Neural cell (in vitro differentiated cells): ENCODE data around the gene IGF1R. TPM values are rescaled to one million over a fixed set of nuclear protein-coding genes. Genes with fewer than 3 reads are reported as not detected.

Experiments used
- H2AFZ ChIP-seq: fragments of 200-600, 300-800 bp; sonication (generic), shearing (Covaris generic); 2 replicates; pipeline ENCODE4 v1.6.0; 2014; ENCODE audit warnings: low read depth, mild to moderate bottlenecking, antibody characterized with exemption, low read length, moderate library complexity
- H3F3A ChIP-seq: fragments of 200-600 bp; shearing (Covaris generic); 2 replicates; pipeline ENCODE4 v1.6.1; 2016; ENCODE audit warnings: mild to moderate bottlenecking, moderate library complexity, mixed read lengths, antibody characterized with exemption, low read length; ENCODE audit not compliant: insufficient read depth, poor library complexity, severe bottlenecking
- H3K27ac ChIP-seq: fragments of 200-600, 300-800 bp; sonication (generic), shearing (Covaris generic); 2 replicates; pipeline ENCODE4 v1.5.1; 2014; ENCODE audit warnings: mild to moderate bottlenecking, low read length, moderate library complexity
- H3K27me3 ChIP-seq: fragments of 300-800, 200-600 bp; sonication (generic), shearing (Covaris generic); 2 replicates; pipeline ENCODE4 v1.6.0; 2014; ENCODE audit warnings: mild to moderate bottlenecking, low read depth, low read length, moderate library complexity; ENCODE audit not compliant: insufficient read depth
- H3K36me3 ChIP-seq: fragments of 300-800, 200-600 bp; sonication (generic), shearing (Covaris generic); 2 replicates; pipeline ENCODE4 v1.5.1; 2014; ENCODE audit warnings: mild to moderate bottlenecking, antibody characterized with exemption, low read length, moderate library complexity; ENCODE audit not compliant: insufficient read depth
- H3K4me2 ChIP-seq: fragments of 300-800, 200-600 bp; sonication (generic), shearing (Covaris generic); 2 replicates; pipeline ENCODE4 v1.6.0; 2014; ENCODE audit warnings: mild to moderate bottlenecking, low read length
- H3K4me3 ChIP-seq: fragments of 300-800, 200-600 bp; sonication (generic), shearing (Covaris generic); 2 replicates; pipeline ENCODE4 v1.5.1; 2014; ENCODE audit warnings: mild to moderate bottlenecking, low read length, moderate library complexity
- H3K79me2 ChIP-seq: fragments of 200-600 bp; shearing (Covaris generic); replicated peaks from 2 replicates; pipeline ENCODE4 v1.6.0; 2014; ENCODE audit warnings: mild to moderate bottlenecking, low read length, moderate library complexity; ENCODE audit not compliant: insufficient read depth
- H3K9ac ChIP-seq: fragments of 300-800, 200-600 bp; sonication (generic), shearing (Covaris generic); 2 replicates; pipeline ENCODE4 v1.6.1; 2016; ENCODE audit warnings: mild to moderate bottlenecking, low read length, mixed read lengths
- H3K9me2 ChIP-seq: fragments of 200-600 bp; shearing (Covaris generic); 2 replicates; pipeline ENCODE4 v1.6.1; 2016; ENCODE audit warnings: mild to moderate bottlenecking, low read length, mixed read lengths; ENCODE audit not compliant: insufficient read depth
- H3K9me3 ChIP-seq: fragments of 200-600, 300-800 bp; sonication (generic), shearing (Covaris generic); 2 replicates; pipeline ENCODE4 v1.6.1; 2016; ENCODE audit warnings: mild to moderate bottlenecking, mixed run types, low read length, moderate library complexity, mixed read lengths
- H4K20me1 ChIP-seq: fragments of 200-600 bp; shearing (Covaris generic); 2 replicates; pipeline ENCODE4 v1.6.1; 2016; ENCODE audit warnings: mild to moderate bottlenecking, mixed run types; ENCODE audit not compliant: insufficient read depth
- CTCF ChIP-seq: fragments of 450-650 bp; IDR thresholded peaks from 2 replicates; pipeline ENCODE4 v1.5.1; 2014; ENCODE audit warnings: antibody characterized with exemption, mild to moderate bottlenecking, moderate library complexity; ENCODE audit not compliant: poor library complexity, severe bottlenecking
- EP300 ChIP-seq: fragments of 450-650 bp; conservative IDR thresholded peaks from 2 replicates; pipeline ENCODE4 v1.6.1; 2014; ENCODE audit warnings: antibody characterized with exemption, mild to moderate bottlenecking, moderate library complexity; ENCODE audit not compliant: poor library complexity, severe bottlenecking
- EZH2 ChIP-seq: fragments of 200-600, 300-800 bp; shearing (Covaris generic), sonication (generic); IDR thresholded peaks from 2 replicates; pipeline ENCODE4 v1.6.1; 2014; ENCODE audit warnings: antibody characterized with exemption, low read length, borderline replicate concordance, mild to moderate bottlenecking; ENCODE audit not compliant: insufficient read depth, poor library complexity, severe bottlenecking
- MXI1 ChIP-seq: fragments of 450-650 bp; conservative IDR thresholded peaks from 2 replicates; pipeline ENCODE4 v1.6.1; 2014; ENCODE audit warnings: antibody characterized with exemption, mild to moderate bottlenecking; ENCODE audit not compliant: poor library complexity, severe bottlenecking
- POLR2AphosphoS5 ChIP-seq: IDR thresholded peaks from 2 replicates; pipeline ENCODE4 v1.6.1; 2012
- RAD21 ChIP-seq: fragments of 450-650 bp; conservative IDR thresholded peaks from 2 replicates; pipeline ENCODE4 v1.6.1; 2014; ENCODE audit warnings: antibody characterized with exemption, mild to moderate bottlenecking, moderate library complexity
- REST ChIP-seq: IDR thresholded peaks from 2 replicates; pipeline ENCODE4 v1.6.1; 2012; ENCODE audit warnings: borderline replicate concordance
- SMC3 ChIP-seq: fragments of 450-650 bp; conservative IDR thresholded peaks from 2 replicates; pipeline ENCODE4 v1.6.1; 2014; ENCODE audit warnings: antibody characterized with exemption, mild to moderate bottlenecking, moderate library complexity; ENCODE audit not compliant: poor library complexity
- TAF1 ChIP-seq: IDR thresholded peaks from 2 replicates; pipeline ENCODE4 v1.6.1; 2012; ENCODE audit warnings: low read depth
- polyA plus RNA-seq: library from polyadenylated mRNA; depleted of rRNA; stranded (reverse); fragments of >200 nt; gene quantifications from 2 replicates; pipeline ENCODE4 v1.2.3, GENCODE V29; 2014

Gene IGF1R
- polyA plus RNA-seq, 1 donor from 2014 or later, result 10.9 TPM

- no peak overlapping the region for H3K4me3 ChIP-seq
- no peaks in the 10 kb centered on the region for H3F3A ChIP-seq
- H3K9me2 ChIP-seq, result no peaks in the 10 kb centered on the region
- H3K27me3 ChIP-seq, result no peaks in the 10 kb centered on the region
- H3K79me2 ChIP-seq, result peaks cover 18% of the 10 kb centered on the region
- H3K36me3 ChIP-seq, result no peaks in the 10 kb centered on the region
- no peaks in the 10 kb centered on the region for H4K20me1 ChIP-seq
- H2AFZ ChIP-seq, result no peak overlapping the region
- H3K9ac ChIP-seq, result no peak overlapping the region
- H3K4me2 ChIP-seq, result no peak overlapping the region
- no peak overlapping the region for H3K27ac ChIP-seq
- TF ChIP-seq EP300 (no peak), SMC3 (no peak), CTCF (no peak), MXI1 (no peak), TAF1 (no peak), REST (no peak), RAD21 (no peak), POLR2AphosphoS5 (no peak), EZH2 (no peak)
- H3K9me3 ChIP-seq, result no peaks in the 10 kb centered on the region
Observed at GRCh38 chr15:98874370-98874769, 226.0 kb downstream of the IGF1R start.

GRCh38 chr15:98874773-98875172, 226.4 kb downstream of the IGF1R start:
- H3K79me2 ChIP-seq, result peaks cover 19% of the 10 kb centered on the region
- H3K9me3 ChIP-seq, result no peaks in the 10 kb centered on the region
- H3K36me3 ChIP-seq, result no peaks in the 10 kb centered on the region
- no peak for TF ChIP-seq POLR2AphosphoS5
- no peak for TF ChIP-seq MXI1
- TF ChIP-seq REST, result no peak
- TF ChIP-seq SMC3, result no peak
- TF ChIP-seq RAD21, result no peak
- TF ChIP-seq CTCF, result no peak
- no peak for TF ChIP-seq TAF1
- no peak for TF ChIP-seq EP300
- no peak for TF ChIP-seq EZH2
- H3K4me2 ChIP-seq, result no peak overlapping the region
- no peaks in the 10 kb centered on the region for H3K9me2 ChIP-seq
- H3K4me3 ChIP-seq, result no peak overlapping the region
- H3K27me3 ChIP-seq, result no peaks in the 10 kb centered on the region
- no peak overlapping the region for H3K27ac ChIP-seq
- H3F3A ChIP-seq, result no peaks in the 10 kb centered on the region
- H4K20me1 ChIP-seq, result no peaks in the 10 kb centered on the region
- no peak overlapping the region for H2AFZ ChIP-seq
- H3K9ac ChIP-seq, result no peak overlapping the region
